ENCODE measurements around the gene OTUB2.

DNA sequence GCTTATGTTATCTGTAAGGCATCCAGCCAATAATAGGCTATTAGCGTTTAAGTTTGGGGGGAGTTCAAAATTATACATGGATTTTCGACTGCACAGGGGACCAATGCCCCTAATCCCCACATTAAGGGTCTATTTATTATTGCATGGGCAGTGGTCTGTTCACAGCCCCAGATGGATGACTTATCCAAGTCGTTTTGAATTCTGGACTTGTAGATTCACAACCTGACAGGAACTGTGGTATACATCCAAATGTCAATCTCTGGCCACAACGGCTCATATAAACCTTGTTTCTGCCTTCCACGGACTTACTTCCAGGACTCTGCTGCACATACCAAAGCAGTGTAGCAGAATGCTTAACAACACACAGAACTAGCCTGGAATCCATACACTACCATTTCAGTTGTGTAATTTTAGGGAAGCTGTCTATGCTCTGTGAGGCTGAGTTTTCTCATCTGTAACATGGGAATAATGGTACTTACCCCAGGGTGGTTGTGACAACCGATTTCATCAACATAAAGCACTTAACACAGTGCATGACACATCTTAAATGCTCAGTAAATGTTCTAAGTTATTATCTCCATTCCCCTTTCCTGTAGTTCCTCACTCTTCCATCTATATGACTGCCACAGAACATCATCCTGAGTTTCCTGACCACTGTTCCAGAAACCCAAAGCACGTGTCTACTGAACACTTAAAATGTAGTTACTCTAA is 51.1 kb downstream of the OTUB2 start:
- TF ChIP-seq, protein P1, sequence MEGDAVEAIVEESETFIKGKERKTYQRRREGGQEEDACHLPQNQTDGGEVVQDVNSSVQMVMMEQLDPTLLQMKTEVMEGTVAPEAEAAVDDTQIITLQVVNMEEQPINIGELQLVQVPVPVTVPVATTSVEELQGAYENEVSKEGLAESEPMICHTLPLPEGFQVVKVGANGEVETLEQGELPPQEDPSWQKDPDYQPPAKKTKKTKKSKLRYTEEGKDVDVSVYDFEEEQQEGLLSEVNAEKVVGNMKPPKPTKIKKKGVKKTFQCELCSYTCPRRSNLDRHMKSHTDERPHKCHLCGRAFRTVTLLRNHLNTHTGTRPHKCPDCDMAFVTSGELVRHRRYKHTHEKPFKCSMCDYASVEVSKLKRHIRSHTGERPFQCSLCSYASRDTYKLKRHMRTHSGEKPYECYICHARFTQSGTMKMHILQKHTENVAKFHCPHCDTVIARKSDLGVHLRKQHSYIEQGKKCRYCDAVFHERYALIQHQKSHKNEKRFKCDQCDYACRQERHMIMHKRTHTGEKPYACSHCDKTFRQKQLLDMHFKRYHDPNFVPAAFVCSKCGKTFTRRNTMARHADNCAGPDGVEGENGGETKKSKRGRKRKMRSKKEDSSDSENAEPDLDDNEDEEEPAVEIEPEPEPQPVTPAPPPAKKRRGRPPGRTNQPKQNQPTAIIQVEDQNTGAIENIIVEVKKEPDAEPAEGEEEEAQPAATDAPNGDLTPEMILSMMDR (IDR thresholded peaks at IDR 0.05; ENCODE audit: control extremely low read depth in 1 of 3, insufficient read depth in 1 of 3, low read depth in 1 of 3, low read length in 3 of 3) = no peak
- TF ChIP-seq POLR2AphosphoS5 (IDR thresholded peaks at IDR 0.05; ENCODE audit: low read depth, low read length) = no peak
- no peak for TF ChIP-seq EP300 (IDR thresholded peaks at IDR 0.05; ENCODE audit: borderline replicate concordance in 1 of 2, low read depth in 2 of 2, low read length in 2 of 2)
- TF ChIP-seq EZH2 (IDR thresholded peaks at IDR 0.05; ENCODE audit: low read depth, low read length, severe bottlenecking) = no peak
- TF ChIP-seq MAFK (IDR thresholded peaks at IDR 0.05; ENCODE audit: low read depth, low read length) = no peak
- TF ChIP-seq RFX5 (IDR thresholded peaks at IDR 0.05; ENCODE audit: borderline replicate concordance, low read depth, low read length) = no peak
- TF ChIP-seq KDM5A (IDR thresholded peaks at IDR 0.05; ENCODE audit: low read length) = no peak
- TF ChIP-seq FOSL1 (IDR thresholded peaks at IDR 0.05; ENCODE audit: insufficient read depth, low read depth, low read length) = no peak
- TF ChIP-seq YY1 (IDR thresholded peaks at IDR 0.05; ENCODE audit: low read depth, low read length) = no peak
- TF ChIP-seq POLR2A (IDR thresholded peaks at IDR 0.05; ENCODE audit: control extremely low read depth in 1 of 2, low read depth in 2 of 2, low read length in 2 of 2) = no peak
- no peak for TF ChIP-seq BCL11A (IDR thresholded peaks at IDR 0.05; ENCODE audit: low read depth in 2 of 2, low read length in 2 of 2)
- TF ChIP-seq SUZ12 (IDR thresholded peaks at IDR 0.05; ENCODE audit: low read length) = no peak
- no peak for TF ChIP-seq ASH2L (IDR thresholded peaks at IDR 0.05; ENCODE audit: low read length)
- TF ChIP-seq TBP (IDR thresholded peaks at IDR 0.05; ENCODE audit: low read depth, low read length) = no peak

All from H1 (cell line).